HG03565 (cell line): Measurements from ENCODE around the gene FAM184A.
A peak's percentile ranks its signal among the peaks of the same experiment; 100 is the strongest.

Experiments
- ATAC-seq: cut with Tn5 transposase; IDR thresholded peaks from one replicate; pipeline ENCODE4 v1.9.1; 2021; ENCODE audit warnings: mild to moderate bottlenecking, moderate library complexity; ENCODE audit not compliant: unreplicated experiment

Gene FAM184A

DNA sequence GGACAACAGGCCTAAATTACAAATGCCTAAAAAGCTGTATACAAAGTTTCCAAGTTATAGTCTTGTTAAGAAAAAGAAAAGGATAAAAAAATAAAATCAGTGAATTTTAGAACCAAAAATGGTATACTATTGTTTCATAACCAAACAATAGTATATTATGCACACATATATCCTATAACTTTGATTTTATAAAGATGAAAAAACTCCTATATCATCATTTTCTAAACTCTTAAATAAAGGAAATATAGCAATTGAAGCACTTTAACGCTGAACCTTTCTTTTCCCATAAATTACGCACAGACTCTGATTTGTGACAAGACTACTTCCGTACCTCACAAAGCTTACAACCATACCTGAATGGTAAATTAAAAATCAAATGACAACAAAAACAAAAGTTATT, 107.6 kb downstream of the FAM184A start:
- no peak for ATAC-seq

DNA sequence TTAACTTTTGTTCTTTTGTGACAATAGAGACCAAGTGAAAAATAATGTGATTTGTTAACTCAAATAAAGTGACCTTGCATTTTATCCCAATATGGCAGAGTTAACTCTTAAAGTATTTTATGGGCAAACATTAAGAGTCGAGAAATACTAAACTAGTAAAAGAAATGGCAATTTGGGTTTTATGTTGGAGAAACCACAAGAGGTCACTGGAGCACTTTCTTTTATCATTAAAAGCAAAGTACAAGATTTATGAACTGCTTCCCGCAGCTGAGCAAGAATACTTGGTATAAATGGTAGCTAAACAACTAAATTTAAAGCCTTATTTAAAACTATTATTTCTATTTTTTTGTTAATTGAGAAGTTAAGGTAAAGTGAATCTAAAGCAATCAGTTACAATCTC, 110.0 kb downstream of the FAM184A start:
- no peak for ATAC-seq

GRCh38 chr6:118967239-118967638, 111.2 kb downstream of the FAM184A start:
- ATAC-seq, result no peak

DNA sequence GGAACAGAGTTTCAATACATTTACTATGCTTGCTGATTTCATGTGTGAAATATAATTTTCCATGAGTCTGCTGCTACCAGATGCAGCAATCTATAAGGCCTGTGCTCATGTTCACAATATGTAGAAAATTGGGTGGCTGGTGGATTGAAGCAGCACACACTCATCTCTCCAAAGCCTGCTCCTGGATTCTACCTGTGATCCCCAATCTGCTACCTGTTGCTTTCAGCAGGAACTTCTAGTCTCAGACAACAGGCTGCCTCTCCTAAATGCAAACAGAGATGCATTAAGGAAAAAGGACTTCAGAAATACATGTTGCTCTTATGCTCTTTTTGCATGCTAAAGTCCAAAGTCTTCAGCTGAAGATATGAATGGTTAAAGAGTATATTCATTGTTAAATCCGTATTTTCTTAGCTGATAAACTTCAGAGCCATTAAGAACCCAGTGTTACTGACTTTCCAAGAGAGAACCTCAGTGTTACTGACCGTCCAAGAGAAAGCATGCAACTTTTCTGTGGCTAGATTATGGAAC, 112.6 kb downstream of the FAM184A start:
- no peak for ATAC-seq

DNA sequence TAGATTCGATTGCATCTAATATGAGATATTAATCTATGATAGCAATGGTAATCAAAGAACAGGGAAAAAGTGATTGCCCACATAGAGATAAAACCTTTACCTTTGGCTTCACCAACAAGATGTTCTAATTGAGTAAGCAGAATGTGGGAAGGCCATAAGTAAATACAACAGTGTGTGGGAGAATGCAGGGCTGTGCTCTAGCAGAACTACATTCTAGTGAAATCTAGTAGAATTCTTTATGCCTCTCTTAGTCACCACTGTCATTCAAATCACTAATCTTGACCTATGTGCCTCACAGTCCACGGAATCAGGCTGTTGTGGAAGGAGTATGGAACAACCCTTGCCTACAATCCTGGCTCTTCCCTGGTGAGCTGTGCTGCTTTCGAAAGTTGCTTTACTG, 113.1 kb downstream of the FAM184A start:
- no peak for ATAC-seq

DNA sequence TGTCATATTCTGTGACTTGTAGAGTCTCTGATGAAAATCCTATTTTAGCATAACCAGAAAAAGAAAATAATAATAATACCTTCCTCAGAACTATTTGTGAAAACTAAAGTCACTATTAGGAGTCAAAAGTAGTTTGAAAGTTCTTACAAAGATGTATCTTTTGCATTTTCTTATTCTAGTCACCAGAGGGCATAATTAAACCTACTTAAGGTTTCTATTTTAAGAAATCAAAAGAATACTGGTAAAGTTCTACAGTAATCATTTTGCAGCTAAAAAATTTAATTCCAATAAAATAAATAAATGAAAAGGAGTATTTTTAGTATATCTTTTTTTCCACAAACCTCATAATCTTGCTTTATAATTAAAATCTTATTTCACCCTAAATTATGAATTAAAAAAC, 115.5 kb downstream of the FAM184A start:
- no peak for ATAC-seq

GRCh38 chr6:118959903-118960302, 118.6 kb downstream of the FAM184A start:
- ATAC-seq, result no peak

GRCh38 chr6:118953391-118953790, 125.1 kb downstream of the FAM184A start:
- no peak for ATAC-seq

DNA sequence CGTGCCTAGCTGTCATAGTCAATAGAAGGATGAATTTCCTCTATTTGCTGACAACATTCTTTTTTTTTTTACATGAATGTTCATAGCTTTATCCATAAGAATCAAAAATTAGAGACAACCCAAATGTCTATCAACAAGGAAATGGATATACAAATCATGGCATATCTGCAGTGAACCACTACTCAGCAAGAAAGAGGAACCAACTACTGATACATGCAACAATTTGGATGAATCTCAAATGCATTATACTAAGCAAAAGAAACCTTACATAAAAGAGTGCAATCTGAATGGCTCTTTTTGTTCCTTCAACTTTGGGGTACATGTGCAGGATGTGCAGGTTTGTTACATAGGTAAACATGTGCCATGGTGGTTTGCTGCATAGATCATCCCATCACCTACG, 125.8 kb downstream of the FAM184A start:
- ATAC-seq, result no peak

- no peak for ATAC-seq
Observed at GRCh38 chr6:118945217-118945616, 133.2 kb downstream of the FAM184A start.

DNA sequence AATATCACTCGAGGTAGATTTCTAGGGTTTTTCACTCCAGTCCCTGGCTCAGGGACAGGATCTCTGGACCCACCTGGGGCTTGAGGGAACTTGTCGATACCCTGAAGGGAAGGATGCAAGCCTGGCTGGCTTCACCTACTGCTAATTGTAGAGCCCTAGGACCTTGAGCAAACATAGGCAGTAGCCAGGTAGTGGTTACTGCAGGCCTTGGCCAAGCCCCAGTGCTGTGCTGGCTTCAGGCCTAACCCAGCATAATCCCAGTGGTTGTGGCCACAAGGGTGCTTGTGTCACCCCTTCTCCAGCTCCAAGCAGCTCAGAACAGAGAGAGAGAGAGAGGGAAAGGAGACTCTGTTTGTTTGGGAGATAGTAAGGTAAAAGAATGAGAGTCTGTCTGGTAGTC, 137.7 kb downstream of the FAM184A start:
- ATAC-seq, result no peak

DNA sequence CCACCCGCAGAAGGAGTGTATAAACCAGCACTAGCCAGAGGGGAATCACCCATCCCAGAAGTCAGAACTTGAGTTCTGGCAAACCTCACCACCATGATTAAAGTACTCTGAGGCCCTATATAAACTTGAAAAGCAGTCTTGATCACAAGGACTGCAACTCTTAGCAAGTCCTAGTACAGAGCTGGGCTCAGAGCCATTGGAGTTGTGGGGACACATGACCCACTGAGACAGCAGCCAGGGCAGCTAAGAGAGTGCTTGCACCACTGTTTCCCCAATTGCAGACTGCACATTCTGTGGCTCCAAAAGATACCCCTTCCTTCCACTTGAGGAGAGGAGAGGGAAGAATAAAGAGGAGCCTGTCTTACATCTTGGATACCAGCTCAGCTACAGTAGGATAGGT, 138.8 kb downstream of the FAM184A start:
- no peak for ATAC-seq

DNA sequence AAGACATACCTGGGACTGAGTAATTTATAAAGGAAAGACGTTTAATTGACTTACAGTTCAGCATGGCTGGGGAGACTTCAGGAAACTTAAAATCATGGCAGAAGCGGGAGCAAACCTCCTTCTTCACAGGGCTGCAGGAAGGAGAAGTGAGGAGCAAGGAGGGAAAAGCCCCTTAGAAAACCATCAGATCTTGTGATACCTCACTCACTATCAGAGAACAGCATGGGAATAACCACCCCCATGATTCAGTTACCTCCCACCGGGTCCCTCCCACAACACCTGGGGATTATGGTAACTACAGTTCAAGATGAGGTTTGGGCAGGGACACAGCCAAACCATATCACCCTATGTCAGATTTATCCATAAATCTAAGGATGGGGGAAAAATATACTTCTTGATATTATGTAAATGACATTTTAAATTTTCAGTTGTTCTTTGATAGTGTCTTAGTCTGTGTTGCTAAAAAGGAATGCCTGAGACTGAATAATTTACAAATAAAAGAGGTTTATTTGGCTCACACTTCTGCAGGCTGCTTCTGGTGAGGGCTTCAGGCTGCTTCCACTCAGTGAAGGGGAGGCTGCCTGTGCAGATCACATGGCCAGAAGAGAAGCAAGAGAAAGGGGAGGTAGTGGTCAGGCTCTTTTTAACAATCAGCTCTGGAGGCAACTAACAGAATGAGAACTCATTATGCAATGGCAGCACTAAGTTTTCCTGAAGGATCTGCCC, 142.3 kb downstream of the FAM184A start:
- ATAC-seq, result no peak

DNA sequence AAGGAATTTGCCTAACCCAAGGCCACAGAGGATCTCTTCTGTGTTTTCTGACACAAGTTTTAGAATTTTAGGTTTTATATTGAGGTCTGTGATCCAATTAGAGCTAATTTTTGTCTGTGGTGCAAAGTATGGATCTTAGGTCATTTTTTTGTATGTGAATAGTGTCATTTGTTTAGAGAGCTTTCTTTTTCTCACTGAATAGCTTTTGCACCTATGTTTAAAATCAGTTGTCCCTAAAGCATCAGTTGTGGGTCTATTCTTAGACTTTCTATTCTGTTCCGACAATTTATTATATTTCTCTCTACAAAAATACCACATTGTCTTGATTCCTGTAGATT, 143.2 kb downstream of the FAM184A start:
- peak; percentile 3 for ATAC-seq

- peak; percentile 94 for ATAC-seq
Observed at GRCh38 chr6:118934461-118935330, 143.8 kb downstream of the FAM184A start, which contains the start of gene MCM9. MCM9 (minus strand) TSS chr6:118935159; CDS start chr6:118931723, 3,436 bp downstream.

- no peak for ATAC-seq
Observed at GRCh38 chr6:118933855-118934460, 144.5 kb downstream of the FAM184A start.

- ATAC-seq, result no peak
Observed at GRCh38 chr6:118932421-118932820, 146.0 kb downstream of the FAM184A start.

DNA sequence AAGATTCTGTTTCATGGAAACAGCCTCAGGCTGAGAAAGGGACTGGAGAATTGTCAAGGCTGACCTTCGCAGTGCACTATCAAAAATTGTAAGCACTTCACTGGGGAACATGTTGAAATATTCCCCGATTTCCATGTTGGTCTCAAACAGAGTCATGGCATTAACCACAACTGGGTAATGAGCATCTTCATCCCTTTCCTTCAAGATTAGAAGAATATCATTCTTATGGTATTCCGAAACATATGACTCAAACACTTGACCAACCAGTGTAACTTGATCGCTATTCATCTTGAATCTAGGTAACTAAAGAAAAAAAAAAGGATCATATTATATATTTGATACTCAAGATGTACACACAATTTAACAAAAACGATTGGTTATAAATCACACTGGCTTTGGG, 147.0 kb downstream of the FAM184A start:
- ATAC-seq, result no peak

GRCh38 chr6:118930680-118931079, 147.8 kb downstream of the FAM184A start:
- ATAC-seq, result no peak

GRCh38 chr6:118923035-118923434, 155.4 kb downstream of the FAM184A start:
- ATAC-seq, result no peak

DNA sequence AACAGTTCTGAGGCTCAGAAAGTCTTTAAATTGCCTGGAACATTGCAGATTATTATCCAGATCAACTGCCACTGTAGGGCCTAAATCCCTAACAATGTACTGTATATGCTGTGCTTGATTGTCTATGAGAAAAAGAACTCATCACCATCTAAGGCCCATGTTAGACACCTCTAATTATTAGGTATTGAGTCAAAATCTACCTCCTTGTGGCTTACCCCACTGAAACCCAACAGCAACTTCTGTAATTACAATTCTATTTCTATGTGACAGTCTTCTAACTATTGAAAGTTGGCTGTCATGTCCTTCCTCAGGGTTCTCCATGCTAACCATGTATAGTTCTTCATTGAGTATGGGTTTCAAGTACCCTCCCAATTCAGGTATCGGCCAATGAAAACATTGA, 157.4 kb downstream of the FAM184A start:
- no peak for ATAC-seq

- ATAC-seq, result no peak
Observed at GRCh38 chr6:118918329-118918725, 160.1 kb downstream of the FAM184A start.
